Pericardium fibroblast (primary cell): ENCODE data around the gene RFC2. TPM values are rescaled to one million over a fixed set of nuclear protein-coding genes. Genes with fewer than 3 reads are reported as not detected.

Experiments used
- total RNA-seq: library from RNA; depleted of rRNA; stranded (reverse); fragments of >200 nt; gene quantifications from 2 replicates; pipeline ENCODE4 v1.2.3, GENCODE V29; 2015

RFC2 gene
- total RNA-seq, result 8.9 and 11.2 TPM in 2 replicates

GRCh38 chr7:74254129-74254857 lies at the start of gene RFC2:
RFC2 (minus strand) TSS chr7:74254399; CDS start chr7:74254383, 16 bp downstream.

GRCh38 chr7:74289018-74289658 lies 34.9 kb upstream of the RFC2 start, which contains the start of gene CLIP2:
CLIP2 (plus strand) TSS chr7:74289407; CDS start chr7:74317547, 28,140 bp downstream.

Other genes starting within 250 kb of the RFC2 start
- 56.1 and 146 TPM in 2 replicates for gene ELN, start 226.2 kb downstream of the RFC2 start, total RNA-seq
- 35.9 and 43.7 TPM in 2 replicates for gene LIMK1, start 170.6 kb downstream of the RFC2 start, total RNA-seq
- 225 and 249 TPM in 2 replicates for gene EIF4H, start 80.0 kb downstream of the RFC2 start, total RNA-seq
- not detected in 2 replicates for gene LAT2, start 44.4 kb downstream of the RFC2 start, total RNA-seq
- 17.5 and 28.3 TPM in 2 replicates for gene CLIP2, start 35.0 kb upstream of the RFC2 start, total RNA-seq
- gene GTF2IRD1, start 199.5 kb upstream of the RFC2 start, total RNA-seq, result 16.6 and 24.3 TPM in 2 replicates